NCI-H2171 (cell line): Measurements from ENCODE around the gene PDRG1.
"Not testable (repeated sequence)": the region's sequence is repeated elsewhere in the genome, so short reads cannot be mapped to it uniquely, and the experiment has no call there.

ENCODE experiments used
- DNase-seq: peaks from one replicate; lab custom pipeline; 2025; lab: John Stamatoyannopoulos, UW

PDRG1 gene

GRCh38 chr20:31926493-31926892 lies 25.4 kb downstream of the PDRG1 start:
- DNase-seq: no peak

GRCh38 chr20:31925631-31926030 lies 26.2 kb downstream of the PDRG1 start:
- DNase-seq: no peak

GRCh38 chr20:31924561-31924960 lies 27.3 kb downstream of the PDRG1 start:
- DNase-seq: no peak

- DNase-seq: no peak
These were observed 28.2 kb downstream of the PDRG1 start for GRCh38 chr20:31923388-31924331.

- DNase-seq: no peak
These were observed 29.3 kb downstream of the PDRG1 start for GRCh38 chr20:31922588-31922987.

- DNase-seq: no peak
These were observed 29.7 kb downstream of the PDRG1 start for GRCh38 chr20:31922181-31922580.

- not testable (repeated sequence) for DNase-seq
These were observed 30.4 kb downstream of the PDRG1 start for GRCh38 chr20:31921480-31921879.

- no peak for DNase-seq
These were observed 31.5 kb downstream of the PDRG1 start for GRCh38 chr20:31920275-31920855.

- DNase-seq: no peak
These were observed 32.3 kb downstream of the PDRG1 start for GRCh38 chr20:31919410-31920155.

GRCh38 chr20:31918466-31919105 lies 33.3 kb downstream of the PDRG1 start:
- DNase-seq: no peak

GRCh38 chr20:31917962-31918412 lies 33.9 kb downstream of the PDRG1 start:
- not testable (repeated sequence) for DNase-seq

- DNase-seq: no peak
These were observed 35.1 kb downstream of the PDRG1 start for GRCh38 chr20:31916708-31917107.

GRCh38 chr20:31915491-31916280 lies 36.2 kb downstream of the PDRG1 start:
- peak; percentile 91 for DNase-seq

GRCh38 chr20:31914170-31914569 lies 37.7 kb downstream of the PDRG1 start:
- no peak for DNase-seq

- DNase-seq: no peak
These were observed 38.3 kb downstream of the PDRG1 start for GRCh38 chr20:31913431-31914157.

GRCh38 chr20:31910071-31910803 lies 41.6 kb downstream of the PDRG1 start:
- no peak for DNase-seq

GRCh38 chr20:31909253-31910070 lies 42.4 kb downstream of the PDRG1 start:
- no peak for DNase-seq

GRCh38 chr20:31908424-31908823 lies 43.4 kb downstream of the PDRG1 start:
- DNase-seq: no peak

GRCh38 chr20:31908016-31908415 lies 43.8 kb downstream of the PDRG1 start:
- no peak for DNase-seq
